RPMI7951 (cell line): ENCODE measurements around the gene OR13J1. TPM values are rescaled to one million over a fixed set of nuclear protein-coding genes. Genes with fewer than 3 reads are reported as not detected.
"Not testable (repeated sequence)": the region's sequence is repeated elsewhere in the genome, so short reads cannot be mapped to it uniquely, and the experiment has no call there.

ENCODE experiments used
- DNase-seq: peaks from one replicate; pipeline ENCODE4 v3.0.0-alpha.2; 2012; ENCODE audit warnings: low read depth
- total RNA-seq: library from RNA; depleted of rRNA; stranded (reverse); fragments of >200 nt; shearing (Covaris generic); gene quantifications from 2 replicates; pipeline ENCODE4 v1.2.3, GENCODE V29; 2014

OR13J1 gene
- total RNA-seq, 1 experiment from 2014 or later = not detected

GRCh38 chr9:35905051-35905781 is 35.0 kb upstream of the OR13J1 start:
- DNase-seq = peak; percentile 61

DNA sequence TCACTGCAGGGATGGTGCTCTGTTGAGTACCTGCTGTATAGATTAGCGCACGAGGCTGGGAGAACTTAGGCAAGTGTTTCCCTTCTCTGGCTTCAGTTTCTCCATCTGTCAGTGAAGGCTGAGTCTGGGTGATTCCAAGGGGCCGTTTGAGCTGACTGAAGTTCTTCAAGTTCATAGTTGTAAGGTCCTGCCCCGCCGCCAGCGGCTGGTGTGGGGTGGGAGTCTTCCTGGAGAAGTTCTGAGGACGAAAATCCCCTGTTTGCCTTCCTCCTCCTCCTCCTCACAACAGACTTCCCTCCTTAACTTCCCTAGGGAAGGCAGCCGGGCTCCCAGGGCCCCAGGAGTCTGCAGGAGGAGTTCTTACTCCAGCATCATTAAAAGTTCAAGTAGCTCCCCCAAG is 34.1 kb upstream of the OR13J1 start:
- DNase-seq = no peak

GRCh38 chr9:35903049-35903448 is 32.8 kb upstream of the OR13J1 start:
- peak; percentile 54 for DNase-seq

DNA sequence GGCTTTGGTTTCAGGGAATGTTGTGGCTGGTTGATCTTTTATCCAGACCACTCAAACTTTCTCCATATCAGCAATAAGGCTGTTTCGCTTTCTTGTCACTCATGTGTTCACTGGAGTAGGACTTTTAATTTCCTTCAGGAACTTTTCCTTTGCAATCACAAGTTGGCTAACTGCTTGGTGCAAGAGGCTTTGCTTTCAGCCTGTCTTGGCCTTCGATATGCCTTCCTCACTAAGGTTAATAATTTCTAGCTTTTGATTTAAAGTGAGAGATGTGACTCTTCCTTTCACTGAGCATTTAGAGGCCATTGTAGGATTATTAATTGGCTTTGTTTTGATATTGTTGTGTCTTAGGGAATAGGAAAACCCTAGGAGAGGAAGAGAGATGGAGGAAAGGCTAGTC is 28.8 kb upstream of the OR13J1 start:
- no peak for DNase-seq

DNA sequence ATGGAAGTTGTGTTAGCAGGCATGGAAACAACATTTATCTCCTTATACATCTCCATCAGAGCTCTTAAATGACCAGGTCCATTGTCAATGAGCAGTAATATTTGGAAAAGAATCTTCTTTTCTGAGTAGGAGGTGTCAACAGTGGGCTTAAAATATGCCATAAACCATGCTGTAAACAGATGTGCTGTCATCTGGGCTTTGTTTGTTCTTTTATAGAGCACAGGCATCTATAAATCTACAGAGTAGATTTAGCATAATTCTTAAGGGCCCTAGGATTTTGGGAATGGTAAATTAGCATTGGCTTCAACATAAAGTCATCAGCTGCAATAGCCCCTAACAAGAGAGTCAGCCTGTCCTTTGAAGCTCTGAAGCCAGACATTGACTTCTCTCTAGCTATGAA is 28.1 kb upstream of the OR13J1 start:
- DNase-seq = no peak

GRCh38 chr9:35897376-35898099 is 27.3 kb upstream of the OR13J1 start:
- not testable (repeated sequence) for DNase-seq

GRCh38 chr9:35896570-35896969 is 26.4 kb upstream of the OR13J1 start:
- no peak for DNase-seq

DNA sequence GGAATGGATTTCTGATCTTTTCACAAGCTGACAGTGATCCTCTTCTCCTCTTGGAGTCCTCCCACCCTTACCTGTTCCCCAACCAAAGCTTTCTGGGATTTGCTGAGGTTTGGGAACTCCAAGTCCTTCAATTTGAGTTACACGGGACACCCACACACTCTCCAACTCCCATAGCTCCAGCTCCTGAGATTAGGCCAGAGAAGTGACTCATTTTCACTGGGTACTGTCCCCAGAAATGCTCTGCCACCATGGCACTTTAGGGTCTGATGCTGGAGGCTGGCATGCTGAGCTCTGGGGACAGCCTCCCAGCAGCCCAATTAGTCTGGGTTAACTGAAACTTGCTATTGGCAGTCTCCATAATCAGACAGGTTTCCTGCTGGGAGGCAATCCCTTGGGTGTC is 21.9 kb upstream of the OR13J1 start:
- DNase-seq = no peak

- no peak for DNase-seq
These were observed 21.4 kb upstream of the OR13J1 start for GRCh38 chr9:35891646-35892045.

- DNase-seq = not testable (repeated sequence)
These were observed 14.7 kb upstream of the OR13J1 start for GRCh38 chr9:35884908-35885307.

DNA sequence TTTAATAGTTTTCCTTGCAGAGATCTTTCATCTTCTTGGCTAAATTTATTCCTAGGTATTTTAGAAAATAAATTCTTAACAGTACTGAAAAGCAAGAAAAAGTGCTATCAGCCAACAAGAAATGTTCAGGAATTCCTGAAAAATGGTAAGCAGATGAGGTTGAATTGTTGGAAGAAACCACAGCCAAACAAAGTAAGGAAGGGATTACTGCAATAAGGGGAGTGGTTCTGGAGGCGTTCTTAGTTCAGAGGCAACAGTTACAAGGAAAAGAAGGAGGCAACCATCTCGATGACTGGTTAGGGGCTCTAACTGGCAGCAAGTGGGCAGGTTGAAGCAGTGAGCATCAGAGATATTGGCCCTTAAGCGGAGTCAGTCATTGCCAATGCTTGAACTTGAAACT is 12.8 kb upstream of the OR13J1 start:
- DNase-seq = no peak

GRCh38 chr9:35882263-35882848 is 12.2 kb upstream of the OR13J1 start:
- DNase-seq = peak; percentile 64

DNA sequence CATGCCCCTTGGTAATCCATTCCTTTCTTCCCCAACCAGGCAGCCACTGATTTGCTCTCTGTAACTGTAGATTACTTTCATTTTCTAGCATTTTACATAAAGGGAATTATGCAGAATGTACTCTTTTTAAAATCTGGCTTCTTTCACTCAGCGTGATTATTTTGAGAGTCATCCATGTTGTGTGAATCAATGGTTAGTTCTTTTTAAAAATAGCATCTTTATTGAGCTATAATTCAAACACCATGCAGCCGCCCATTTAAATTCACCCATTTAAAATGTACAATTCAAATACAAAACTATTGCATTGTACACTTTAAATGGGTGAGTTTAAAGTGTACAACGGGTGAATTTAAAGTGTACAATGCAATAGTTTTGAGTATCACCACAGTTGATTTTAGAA is 2.3 kb upstream of the OR13J1 start:
- DNase-seq = no peak

GRCh38 chr9:35871545-35871944 is 1.3 kb upstream of the OR13J1 start:
- DNase-seq = peak; percentile 61

DNA sequence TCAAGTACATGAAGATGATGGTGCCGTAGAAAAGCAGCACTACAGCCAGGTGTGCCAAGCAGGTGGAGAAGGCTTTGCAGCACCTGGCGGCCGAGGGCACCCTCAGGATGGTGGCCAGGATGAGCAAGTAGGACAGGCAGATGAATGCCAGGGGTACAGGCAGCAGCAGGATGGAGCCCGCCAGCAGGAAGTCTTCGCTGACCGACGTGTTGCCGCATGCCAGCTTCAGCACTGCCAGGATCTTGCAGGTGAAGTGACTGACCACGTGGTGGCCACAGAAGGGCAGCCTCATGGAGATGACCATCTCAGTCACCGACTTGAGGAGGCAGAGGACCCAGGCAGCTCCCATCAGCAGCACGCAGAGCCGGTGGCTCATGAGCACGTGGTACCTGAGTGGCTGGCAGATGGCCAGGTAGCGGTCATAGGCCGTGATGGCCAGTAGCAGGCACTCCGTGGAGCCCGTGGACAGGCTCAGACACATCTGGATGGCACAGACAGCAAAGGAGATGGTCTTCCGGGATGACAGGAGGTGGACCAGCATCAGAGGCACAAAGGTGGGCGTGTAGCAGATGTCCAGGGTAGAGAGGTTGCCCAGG is 482 bp downstream of the OR13J1 start:
- no peak for DNase-seq

GRCh38 chr9:35868933-35869332 is 1.3 kb downstream of the OR13J1 start:
- DNase-seq = no peak

DNA sequence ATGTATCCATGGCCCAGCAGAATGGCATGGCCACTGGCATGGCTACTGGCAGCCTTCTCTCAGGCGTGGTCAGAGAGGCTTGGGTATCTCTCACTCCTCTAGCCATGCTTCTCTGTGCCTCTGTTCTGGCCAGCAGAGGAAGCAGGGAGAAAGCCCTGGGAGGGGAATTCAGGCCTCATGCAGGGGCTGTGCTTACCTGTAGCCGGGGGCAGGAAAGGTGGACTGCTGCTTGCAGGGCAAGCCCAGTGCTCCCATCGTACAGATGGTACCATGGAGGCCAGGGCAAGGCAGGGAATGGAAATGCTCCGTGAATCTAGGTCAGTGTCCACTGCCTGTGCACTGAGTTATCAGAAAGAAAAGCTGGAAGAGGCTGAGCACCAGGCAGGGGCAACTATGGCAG is 2.7 kb downstream of the OR13J1 start:
- no peak for DNase-seq

DNA sequence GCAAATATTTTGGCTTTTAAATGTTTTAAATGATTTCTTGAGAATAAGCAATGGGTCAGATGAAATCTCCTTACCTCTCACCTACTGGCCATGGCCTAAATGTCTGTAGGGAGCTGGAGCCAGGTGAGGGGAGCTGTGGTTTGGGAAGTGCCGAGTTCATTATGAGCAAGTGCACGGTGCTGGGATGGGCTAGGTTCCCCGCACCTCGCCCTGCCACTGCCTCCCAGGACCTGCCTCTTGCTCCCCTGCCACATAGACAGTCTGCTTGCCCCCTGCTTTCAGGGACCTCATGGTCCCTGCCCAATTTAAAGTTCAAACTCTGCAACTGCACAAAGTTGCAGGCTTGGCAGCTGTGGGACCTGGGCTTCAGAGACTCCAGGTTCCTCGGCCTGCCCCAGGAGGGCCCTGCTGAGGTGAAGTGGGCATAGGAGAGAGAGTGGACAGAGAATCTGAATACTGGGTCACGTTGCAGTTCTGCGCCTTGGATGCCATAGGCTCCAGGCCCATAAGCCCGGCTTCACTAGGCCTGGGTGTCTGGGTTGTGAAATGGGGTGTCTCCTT is 5.4 kb downstream of the OR13J1 start:
- no peak for DNase-seq

DNA sequence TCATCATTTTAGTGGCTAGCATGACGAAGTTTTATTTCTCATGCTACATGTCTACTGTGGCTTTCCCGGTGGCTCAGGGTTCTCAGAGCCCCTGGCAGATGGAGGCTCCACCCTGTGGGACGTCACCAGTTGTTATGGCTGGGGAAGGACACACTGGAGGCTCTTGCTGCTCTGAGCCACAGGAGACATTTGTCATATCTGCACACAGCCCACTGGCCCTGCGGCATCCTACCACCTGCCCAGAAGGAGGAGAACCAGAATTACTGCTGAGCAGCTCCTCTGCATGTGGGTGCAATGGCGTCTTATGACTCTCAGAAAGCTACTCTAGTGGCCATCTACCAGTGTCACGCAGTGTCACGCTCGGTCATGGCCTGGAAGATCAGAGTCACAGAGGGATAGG is 6.6 kb downstream of the OR13J1 start:
- no peak for DNase-seq

- DNase-seq = no peak
These were observed 7.9 kb downstream of the OR13J1 start for GRCh38 chr9:35862328-35862727.

- DNase-seq = no peak
These were observed 8.9 kb downstream of the OR13J1 start for GRCh38 chr9:35861161-35861897.

GRCh38 chr9:35859990-35860339 is 10.2 kb downstream of the OR13J1 start:
- no peak for DNase-seq
